Measurements from ENCODE around the gene SAMD5. TPM values are rescaled to one million over a fixed set of nuclear protein-coding genes. Genes with fewer than 3 reads are reported as not detected.

The SAMD5 gene
- total and polyA plus RNA-seq, 2 donors (not counting 1 experiment from before 2014, with no cell fraction given) = 4.0 to 5.9 TPM

GRCh38 chr6:147595961-147596360, 87.5 kb downstream of the SAMD5 start:
- Histone ChIP-seq H3K4me3 (replicated peaks in 1 of 4; ENCODE audit: control extremely low read depth in 1 of 4, insufficient read depth in 1 of 4, low read depth in 3 of 4, low read length in 4 of 4) (no peak overlapping the region), H3K36me3 (ENCODE audit: control insufficient read depth, insufficient read depth, low read length) (no peaks in the 10 kb centered on the region), H3K9me3 (ENCODE audit: control insufficient read depth, insufficient read depth, low read depth, low read length) (no peaks in the 10 kb centered on the region), H3K9ac (ENCODE audit: insufficient read depth, low read length) (no peak overlapping the region), H2AFZ (ENCODE audit: low read length) (no peak overlapping the region), H4K20me1 (ENCODE audit: control insufficient read depth, extremely low read depth, insufficient read depth, low read length) (no peaks in the 10 kb centered on the region), H3K4me2 (ENCODE audit: extremely low read depth, insufficient read depth, low read length) (no peak overlapping the region), H3K27ac (ENCODE audit: insufficient read depth, low read length) (no peak overlapping the region), H3K4me1 (ENCODE audit: control insufficient read depth, extremely low read depth, insufficient read depth, low read length) (no peaks in the 10 kb centered on the region), H3K79me2 (ENCODE audit: control insufficient read depth, insufficient read depth, low read length) (no peaks in the 10 kb centered on the region), H3K27me3 (ENCODE audit: control insufficient read depth, insufficient read depth, low read length) (no peaks in the 10 kb centered on the region)
- TF ChIP-seq EZH2 (IDR thresholded peaks at IDR 0.05; ENCODE audit: low read length, missing control alignments) = no peak
- TF ChIP-seq CTCF (conservative IDR thresholded peaks at IDR 0.05 in 1 of 2, IDR thresholded peaks at IDR 0.05 in 1 of 2; ENCODE audit: low read depth in 1 of 2, low read length in 2 of 2) = no peak
- DNase-seq (ENCODE audit: low read depth in 2 of 2) = no peak

GRCh38 chr6:147603392-147604081, 95.0 kb downstream of the SAMD5 start:
- Histone ChIP-seq H3K9me3 (ENCODE audit: control insufficient read depth, insufficient read depth, low read depth, low read length) (no peaks in the 10 kb centered on the region), H3K36me3 (ENCODE audit: control insufficient read depth, insufficient read depth, low read length) (no peaks in the 10 kb centered on the region), H3K9ac (ENCODE audit: insufficient read depth, low read length) (no peak overlapping the region), H3K4me2 (ENCODE audit: extremely low read depth, insufficient read depth, low read length) (no peak overlapping the region), H3K27ac (ENCODE audit: insufficient read depth, low read length) (no peak overlapping the region), H3K79me2 (ENCODE audit: control insufficient read depth, insufficient read depth, low read length) (no peaks in the 10 kb centered on the region), H2AFZ (ENCODE audit: low read length) (no peak overlapping the region), H4K20me1 (ENCODE audit: control insufficient read depth, extremely low read depth, insufficient read depth, low read length) (no peaks in the 10 kb centered on the region), H3K4me3 (replicated peaks in 1 of 4; ENCODE audit: control extremely low read depth in 1 of 4, insufficient read depth in 1 of 4, low read depth in 3 of 4, low read length in 4 of 4) (no peak overlapping the region), H3K4me1 (ENCODE audit: control insufficient read depth, extremely low read depth, insufficient read depth, low read length) (no peaks in the 10 kb centered on the region), H3K27me3 (ENCODE audit: control insufficient read depth, insufficient read depth, low read length) (no peaks in the 10 kb centered on the region)
- TF ChIP-seq CTCF (conservative IDR thresholded peaks at IDR 0.05 in 1 of 2, IDR thresholded peaks at IDR 0.05 in 1 of 2; ENCODE audit: low read depth in 1 of 2, low read length in 2 of 2) = no peak
- no peak for TF ChIP-seq EZH2 (IDR thresholded peaks at IDR 0.05; ENCODE audit: low read length, missing control alignments)
- peak in 1 of 2 donors; percentile 18 for DNase-seq (ENCODE audit: low read depth in 2 of 2)

- Histone ChIP-seq H3K36me3 (ENCODE audit: control insufficient read depth, insufficient read depth, low read length) (no peaks in the 10 kb centered on the region), H3K9me3 (ENCODE audit: control insufficient read depth, insufficient read depth, low read depth, low read length) (no peaks in the 10 kb centered on the region), H3K4me2 (ENCODE audit: extremely low read depth, insufficient read depth, low read length) (no peak overlapping the region), H4K20me1 (ENCODE audit: control insufficient read depth, extremely low read depth, insufficient read depth, low read length) (no peaks in the 10 kb centered on the region), H3K27me3 (ENCODE audit: control insufficient read depth, insufficient read depth, low read length) (no peaks in the 10 kb centered on the region), H3K79me2 (ENCODE audit: control insufficient read depth, insufficient read depth, low read length) (no peaks in the 10 kb centered on the region), H3K4me1 (ENCODE audit: control insufficient read depth, extremely low read depth, insufficient read depth, low read length) (no peaks in the 10 kb centered on the region), H3K9ac (ENCODE audit: insufficient read depth, low read length) (no peak overlapping the region), H3K4me3 (replicated peaks in 1 of 4; ENCODE audit: control extremely low read depth in 1 of 4, insufficient read depth in 1 of 4, low read depth in 3 of 4, low read length in 4 of 4) (no peak overlapping the region), H2AFZ (ENCODE audit: low read length) (no peak overlapping the region), H3K27ac (ENCODE audit: insufficient read depth, low read length) (no peak overlapping the region)
- TF ChIP-seq EZH2 (IDR thresholded peaks at IDR 0.05; ENCODE audit: low read length, missing control alignments) = no peak
- no peak for TF ChIP-seq CTCF (conservative IDR thresholded peaks at IDR 0.05 in 1 of 2, IDR thresholded peaks at IDR 0.05 in 1 of 2; ENCODE audit: low read depth in 1 of 2, low read length in 2 of 2)
- DNase-seq (ENCODE audit: low read depth in 2 of 2) = peak; percentile 37 to 41
Measured at GRCh38 chr6:147604373-147604772, 95.9 kb downstream of the SAMD5 start.
